GM12878 (cell line): ENCODE results near the gene MYO16.

Experiments used
- MEF2B ChIP-seq: fragments of 450-650 bp; IDR thresholded peaks from 2 replicates; pipeline ENCODE4 v1.6.1; 2018; ENCODE audit warnings: mild to moderate bottlenecking, moderate library complexity; ENCODE audit not compliant: partially characterized antibody, poor library complexity, severe bottlenecking
- POLR2AphosphoS2 ChIP-seq: IDR thresholded peaks from 2 replicates; pipeline ENCODE4 v1.6.1; 2011; ENCODE audit warnings: low read depth, mild to moderate bottlenecking, low read length, improper control_type of control experiment, moderate library complexity
- PRDM15 ChIP-seq: fragments of 450-650 bp; formaldehyde crosslinking; IDR thresholded peaks from 2 replicates; pipeline ENCODE4 v1.4.0; 2020; ENCODE audit warnings: mild to moderate bottlenecking, moderate library complexity
- SMARCA5 ChIP-seq: fragments of 450-650 bp; IDR thresholded peaks from 2 replicates; pipeline ENCODE4 v1.6.1; 2017; ENCODE audit warnings: mild to moderate bottlenecking
- ZNF217 ChIP-seq: fragments of 450-650 bp; IDR thresholded peaks from 2 replicates; pipeline ENCODE4 v1.6.1; 2017; ENCODE audit warnings: antibody characterized with exemption, mild to moderate bottlenecking
- TF ChIP-seq, protein P1 (sequence below): fragments of 450-650 bp; formaldehyde crosslinking; IDR thresholded peaks from 2 replicates; pipeline ENCODE4 v1.5.0; 2022; ENCODE audit warnings: mild to moderate bottlenecking, missing genetic modification characterization
- TF ChIP-seq, protein P2 (sequence below): IDR thresholded peaks from 2 replicates; pipeline ENCODE4 v1.6.1; 2012; ENCODE audit warnings: low read depth, low read length, improper control_type of control experiment

GRCh38 chr13:109036078-109036780 is 406.8 kb downstream of the MYO16 start:
- no peak for TF ChIP-seq MEF2B
- TF ChIP-seq POLR2AphosphoS2, result no peak
- no peak for TF ChIP-seq SMARCA5
- TF ChIP-seq ZNF217, result no peak
- TF ChIP-seq, protein P1, sequence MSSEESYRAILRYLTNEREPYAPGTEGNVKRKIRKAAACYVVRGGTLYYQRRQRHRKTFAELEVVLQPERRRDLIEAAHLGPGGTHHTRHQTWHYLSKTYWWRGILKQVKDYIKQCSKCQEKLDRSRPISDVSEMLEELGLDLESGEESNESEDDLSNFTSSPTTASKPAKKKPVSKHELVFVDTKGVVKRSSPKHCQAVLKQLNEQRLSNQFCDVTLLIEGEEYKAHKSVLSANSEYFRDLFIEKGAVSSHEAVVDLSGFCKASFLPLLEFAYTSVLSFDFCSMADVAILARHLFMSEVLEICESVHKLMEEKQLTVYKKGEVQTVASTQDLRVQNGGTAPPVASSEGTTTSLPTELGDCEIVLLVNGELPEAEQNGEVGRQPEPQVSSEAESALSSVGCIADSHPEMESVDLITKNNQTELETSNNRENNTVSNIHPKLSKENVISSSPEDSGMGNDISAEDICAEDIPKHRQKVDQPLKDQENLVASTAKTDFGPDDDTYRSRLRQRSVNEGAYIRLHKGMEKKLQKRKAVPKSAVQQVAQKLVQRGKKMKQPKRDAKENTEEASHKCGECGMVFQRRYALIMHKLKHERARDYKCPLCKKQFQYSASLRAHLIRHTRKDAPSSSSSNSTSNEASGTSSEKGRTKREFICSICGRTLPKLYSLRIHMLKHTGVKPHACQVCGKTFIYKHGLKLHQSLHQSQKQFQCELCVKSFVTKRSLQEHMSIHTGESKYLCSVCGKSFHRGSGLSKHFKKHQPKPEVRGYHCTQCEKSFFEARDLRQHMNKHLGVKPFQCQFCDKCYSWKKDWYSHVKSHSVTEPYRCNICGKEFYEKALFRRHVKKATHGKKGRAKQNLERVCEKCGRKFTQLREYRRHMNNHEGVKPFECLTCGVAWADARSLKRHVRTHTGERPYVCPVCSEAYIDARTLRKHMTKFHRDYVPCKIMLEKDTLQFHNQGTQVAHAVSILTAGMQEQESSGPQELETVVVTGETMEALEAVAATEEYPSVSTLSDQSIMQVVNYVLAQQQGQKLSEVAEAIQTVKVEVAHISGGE, result no peak
- TF ChIP-seq PRDM15, result no peak
- TF ChIP-seq, protein P2, sequence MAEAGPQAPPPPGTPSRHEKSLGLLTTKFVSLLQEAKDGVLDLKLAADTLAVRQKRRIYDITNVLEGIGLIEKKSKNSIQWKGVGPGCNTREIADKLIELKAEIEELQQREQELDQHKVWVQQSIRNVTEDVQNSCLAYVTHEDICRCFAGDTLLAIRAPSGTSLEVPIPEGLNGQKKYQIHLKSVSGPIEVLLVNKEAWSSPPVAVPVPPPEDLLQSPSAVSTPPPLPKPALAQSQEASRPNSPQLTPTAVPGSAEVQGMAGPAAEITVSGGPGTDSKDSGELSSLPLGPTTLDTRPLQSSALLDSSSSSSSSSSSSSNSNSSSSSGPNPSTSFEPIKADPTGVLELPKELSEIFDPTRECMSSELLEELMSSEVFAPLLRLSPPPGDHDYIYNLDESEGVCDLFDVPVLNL, result no peak
